GM18498 (cell line): ENCODE results near the gene IFNA10.
"Not testable (repeated sequence)": the region's sequence is repeated elsewhere in the genome, so short reads cannot be mapped to it uniquely, and the experiment has no call there.

Experiments
- ATAC-seq: cut with Tn5 transposase; IDR thresholded peaks from one replicate; pipeline ENCODE4 v1.9.1; 2021; ENCODE audit warnings: mild to moderate bottlenecking, moderate library complexity; ENCODE audit not compliant: unreplicated experiment

Gene IFNA10

GRCh38 chr9:21207043-21207442, at the start of gene IFNA10:
TSS of gene IFNA10 (minus strand) at chr9:21207143. CDS start at chr9:21207097, 46 bp downstream.
- not testable (repeated sequence) for ATAC-seq

- peak; percentile 39 for ATAC-seq
Measured at GRCh38 chr9:21255538-21256212, 48.7 kb upstream of the IFNA10 start.

GRCh38 chr9:21252721-21253547, 46.0 kb upstream of the IFNA10 start:
- ATAC-seq: peak; percentile 87

- ATAC-seq: no peak
Measured at GRCh38 chr9:21251638-21252037, 44.7 kb upstream of the IFNA10 start.

GRCh38 chr9:21251190-21251589, 44.2 kb upstream of the IFNA10 start:
- ATAC-seq: no peak

- ATAC-seq: peak; percentile 59
Measured at GRCh38 chr9:21244836-21245235, 37.9 kb upstream of the IFNA10 start.

- ATAC-seq: no peak
Measured at GRCh38 chr9:21239911-21240310, 33.0 kb upstream of the IFNA10 start, which contains the start of gene IFNA14. TSS of gene IFNA14 (minus strand) at chr9:21240005. CDS start at chr9:21239935, 70 bp downstream.

- not testable (repeated sequence) for ATAC-seq
Measured at GRCh38 chr9:21236360-21236714, 29.4 kb upstream of the IFNA10 start.

- peak; percentile 88 for ATAC-seq
Measured at GRCh38 chr9:21235468-21236359, 28.8 kb upstream of the IFNA10 start.

- ATAC-seq: no peak
Measured at GRCh38 chr9:21234153-21234687, 27.3 kb upstream of the IFNA10 start.

- ATAC-seq: no peak
Measured at GRCh38 chr9:21233258-21233657, 26.3 kb upstream of the IFNA10 start.

GRCh38 chr9:21228122-21228521, 21.2 kb upstream of the IFNA10 start, which contains the start of gene IFNA17:
TSS of gene IFNA17 (minus strand) at chr9:21228222. CDS start at chr9:21228173, 49 bp downstream.
- ATAC-seq: no peak

GRCh38 chr9:21217211-21217610, 10.3 kb upstream of the IFNA10 start, which contains the start of gene IFNA16:
TSS of gene IFNA16 (minus strand) at chr9:21217311. CDS start at chr9:21217305, 6 bp downstream.
- ATAC-seq: not testable (repeated sequence)

GRCh38 chr9:21213411-21214326, 6.7 kb upstream of the IFNA10 start:
- ATAC-seq: peak; percentile 72

- not testable (repeated sequence) for ATAC-seq
Measured at GRCh38 chr9:21212160-21212559, 5.2 kb upstream of the IFNA10 start.

- not testable (repeated sequence) for ATAC-seq
Measured at GRCh38 chr9:21210782-21211181, 3.8 kb upstream of the IFNA10 start.

- no peak for ATAC-seq
Measured at GRCh38 chr9:21210311-21210710, 3.4 kb upstream of the IFNA10 start.

GRCh38 chr9:21205204-21205603, 1.7 kb downstream of the IFNA10 start:
- no peak for ATAC-seq

GRCh38 chr9:21202105-21202504, 4.8 kb downstream of the IFNA10 start, which contains the start of gene IFNA7:
TSS of gene IFNA7 (minus strand) at chr9:21202205. CDS start at chr9:21202165, 40 bp downstream.
- not testable (repeated sequence) for ATAC-seq
